Stimulated activated CD8-positive, alpha-beta memory T cell treated with anti-CD3 and anti-CD28 coated beads, Interleukin-7, amount 100 ng/mL, for 1 hour (primary cell): ENCODE data around the gene MYH7.

Experiments
- DNase-seq, 2 donors: peaks; one replicate each; pipeline ENCODE4 v3.0.0-alpha.2; 2020; ENCODE audit warnings: low read depth in 2 of 2

MYH7 gene

DNA sequence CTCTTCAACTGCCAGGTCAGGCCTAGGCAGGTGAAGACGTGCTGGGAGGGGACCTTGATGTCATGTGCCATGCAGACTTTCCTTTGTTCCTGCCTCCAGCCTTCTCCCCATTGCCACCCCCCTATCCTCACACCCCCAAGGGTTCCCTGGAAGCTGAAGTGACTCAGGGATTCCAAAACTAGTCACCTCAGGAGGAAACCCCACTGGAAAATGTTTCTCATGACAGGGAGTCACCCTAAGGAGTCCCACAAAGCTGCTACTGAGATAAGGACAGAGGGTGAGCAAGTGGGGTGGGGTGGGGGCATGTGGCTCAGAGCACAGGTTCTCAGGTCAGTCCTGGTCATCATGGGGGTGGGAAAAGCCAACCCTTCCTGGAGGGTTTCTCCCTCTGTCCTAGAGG is 65.2 kb downstream of the MYH7 start:
- no peak for DNase-seq

DNA sequence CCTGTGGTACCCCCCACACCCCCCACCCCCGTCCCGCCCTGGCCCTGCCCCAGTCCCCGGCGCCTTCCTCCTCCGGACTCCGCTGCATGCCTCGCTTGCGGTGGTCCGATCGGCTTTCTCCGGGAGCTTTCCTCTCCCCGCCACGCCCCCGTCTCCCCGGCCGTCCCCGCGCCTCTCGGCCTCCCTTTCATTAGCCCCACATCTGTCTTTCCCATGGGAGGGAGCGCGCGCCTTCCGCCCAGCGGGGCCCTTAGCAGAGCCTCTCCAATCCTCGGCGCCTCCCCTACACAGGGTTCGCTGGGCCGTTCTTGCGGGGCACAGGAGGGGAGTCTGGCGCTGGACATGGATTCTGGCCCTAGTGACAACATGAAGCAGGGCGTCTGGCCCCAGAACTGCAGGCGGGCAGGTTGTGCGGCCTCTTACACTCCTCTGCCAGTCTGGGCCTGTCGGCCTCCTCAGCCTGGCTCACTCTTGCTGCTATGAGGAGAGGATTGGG is 69.0 kb downstream of the MYH7 start:
- no peak for DNase-seq

DNA sequence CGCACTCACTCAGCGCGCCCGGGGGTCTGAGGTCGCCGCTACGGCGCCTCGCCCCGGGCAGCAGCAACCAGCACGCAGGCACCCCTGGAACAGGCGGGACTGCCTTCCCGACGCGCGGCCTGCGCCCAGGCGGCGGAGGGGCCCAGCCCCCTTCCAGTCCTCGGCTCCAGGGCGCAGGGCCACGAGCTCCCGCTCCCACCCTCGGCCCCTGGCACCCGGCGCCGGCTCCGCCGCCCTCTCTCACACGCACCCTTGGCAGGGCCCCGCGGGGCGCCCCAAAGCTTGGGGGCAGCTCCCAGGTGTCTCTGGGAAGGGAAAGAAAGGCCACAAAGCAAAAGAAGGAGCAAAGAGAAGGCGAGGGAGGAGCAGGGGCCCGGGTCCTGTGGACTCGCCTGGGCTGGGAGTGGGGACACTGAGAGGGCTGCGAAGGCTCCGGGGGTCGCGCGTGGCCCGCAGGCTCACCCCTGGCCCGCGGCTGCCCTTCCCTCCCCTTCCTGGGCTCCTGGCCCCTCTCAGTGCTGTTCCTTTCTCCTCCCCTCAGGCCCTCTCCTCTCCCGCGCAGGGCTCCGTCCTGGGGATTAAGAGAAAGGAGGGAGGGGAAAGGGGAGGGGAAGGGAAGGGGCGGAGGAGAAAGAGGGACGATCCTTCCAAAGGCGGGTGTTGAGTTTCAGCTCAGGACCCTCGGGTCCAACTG is 69.6 kb downstream of the MYH7 start:
- no peak for DNase-seq

DNA sequence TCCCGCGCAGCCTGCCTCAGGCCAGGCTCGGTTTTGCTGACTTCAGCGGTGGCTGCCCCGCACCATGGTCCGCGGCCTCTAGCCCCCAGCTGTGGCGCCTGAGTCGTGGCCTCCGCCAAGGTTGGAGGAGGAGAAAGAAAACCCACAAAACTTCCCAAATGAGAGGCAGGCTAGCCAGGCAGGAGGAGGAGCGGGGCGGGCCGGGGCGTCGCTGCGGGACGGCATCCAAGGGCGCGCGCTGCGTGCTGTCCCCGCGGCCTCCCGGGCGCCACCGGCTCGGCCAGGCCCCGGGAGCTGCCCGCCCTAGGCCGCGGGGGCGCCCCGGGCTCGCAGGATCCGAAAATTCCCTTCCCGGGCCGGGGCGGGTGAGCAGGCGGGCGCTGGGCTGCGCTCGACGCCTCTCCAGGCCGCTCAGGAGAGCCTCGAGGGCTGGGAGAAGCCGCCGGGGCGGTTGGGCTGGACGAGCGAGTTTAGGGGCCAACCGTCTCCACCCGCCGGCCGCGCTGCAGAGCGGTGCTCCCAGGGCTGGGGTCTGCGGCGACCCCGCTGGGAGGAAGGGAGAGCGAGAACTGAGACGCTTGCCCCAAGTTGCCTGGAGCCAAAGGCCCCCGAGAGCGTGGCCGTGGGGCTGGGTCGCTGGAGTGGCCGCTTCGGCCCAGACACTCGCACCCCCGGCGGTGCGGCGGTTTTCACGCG is 70.3 kb downstream of the MYH7 start, which contains the start of gene EFS:
Gene EFS (minus strand): TSS at position 137 of the 696 bp plus-strand sequence. CDS start 147 bp downstream, outside the sequence.
- DNase-seq = no peak

DNA sequence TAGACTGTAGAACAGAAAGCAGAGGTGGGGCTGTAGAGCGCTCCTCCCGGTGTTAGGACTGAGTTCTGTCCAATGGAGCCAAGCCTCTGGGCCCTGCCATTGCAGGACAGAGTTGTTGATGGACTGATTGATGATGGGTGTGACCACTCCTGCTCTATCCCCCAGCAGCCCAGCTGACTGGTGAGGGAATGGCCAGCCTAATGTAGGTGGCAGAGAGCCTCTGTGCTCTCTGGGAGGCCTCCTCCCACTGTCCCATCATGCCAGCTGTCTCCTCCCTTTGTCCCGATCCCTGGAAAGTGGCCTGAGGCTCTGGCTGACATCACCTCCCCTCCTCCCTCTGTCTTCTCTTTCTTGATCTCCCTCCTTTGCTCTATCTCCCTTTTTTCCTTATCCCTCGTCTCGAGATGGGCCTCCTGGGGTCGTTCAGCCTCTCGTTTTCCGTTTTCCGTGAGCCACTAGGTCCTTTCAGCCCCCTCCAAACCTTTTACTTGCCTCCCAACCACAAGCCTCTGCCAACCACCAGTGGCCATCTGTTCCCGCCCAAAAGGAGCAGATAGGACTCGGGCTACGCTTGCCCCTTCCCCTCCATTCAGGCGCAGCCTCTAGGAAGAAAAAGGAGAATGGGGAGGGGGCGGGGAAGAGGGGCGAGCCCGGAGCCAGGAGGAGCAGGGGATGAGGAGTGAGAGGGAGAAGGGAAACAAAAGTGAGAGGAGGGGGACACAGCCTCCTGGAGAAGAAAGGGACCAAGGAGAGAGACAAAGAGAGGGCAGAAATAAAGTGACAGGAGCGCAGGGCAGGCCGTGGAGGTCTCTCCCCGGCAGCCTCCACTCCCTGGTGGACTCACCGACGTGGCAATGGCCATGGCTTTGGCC is 71.1 kb downstream of the MYH7 start:
- no peak for DNase-seq
